HepG2 (cell line): ENCODE measurements around the gene INAFM1. TPM values are rescaled to one million over a fixed set of nuclear protein-coding genes. Genes with fewer than 3 reads are reported as not detected.

Experiments
- ATAC-seq: fragments of 200-7000 bp; cut with Tn5 transposase; 3 replicates; pipeline ENCODE4 v1.9.1; 2020; ENCODE audit warnings: mild to moderate bottlenecking, moderate library complexity
- BruUV-seq: library from RNA; stranded (reverse); fragments of 400-500 nt; replicated peaks from 2 replicates; lab custom pipeline; 2021; lab: Mats Ljungman, UMichigan
- CTCF ChIA-PET: fragments of 300-600 bp; formaldehyde crosslinking; extraction: SDS; loops from one replicate; lab custom pipeline; 2021; ENCODE audit warnings: low total read pairs, inconsistent platforms, low intra/inter-chr PET ratio; lab: Yijun Ruan, JAX
- POLR2A ChIA-PET: fragments of 350-600 bp; sonication (Branson Sonifier 250); formaldehyde crosslinking; loops from one replicate; lab custom pipeline; 2020; ENCODE audit warnings: antibody characterized with exemption, inconsistent platforms; lab: Yijun Ruan, JAX
- DNase-seq: peaks from one replicate; pipeline ENCODE4 v3.0.0-alpha.2; 2015; ENCODE audit warnings: low spot score
- FAIRE-seq: peaks from 3 replicates; lab custom pipeline; 2011; peaks lifted over from hg19 to GRCh38; lab: Jason Lieb, UNC
- H2AFZ ChIP-seq: one replicate; pipeline ENCODE4 v1.6.1; 2011; ENCODE audit warnings: low read length, inconsistent platforms
- H3K27ac ChIP-seq: fragments of 300-600 bp; 3 replicates; pipeline ENCODE4 v1.8.0; 2011; ENCODE audit warnings: mixed run types, mild to moderate bottlenecking, mixed read lengths, low read length, inconsistent platforms; ENCODE audit not compliant: insufficient read depth; ENCODE audit errors: extremely low read length
- H3K27me3 ChIP-seq, 2 experiments: fragments of 200-600 bp in 1 of 2; 2 replicates in 1 of 2; 3 replicates in 1 of 2; pipeline versions ENCODE4 v1.6.0 to v1.8.0; 2011; ENCODE audit warnings: low read length in 2 of 2, mild to moderate bottlenecking in 2 of 2, moderate library complexity in 2 of 2, inconsistent platforms in 1 of 2; ENCODE audit not compliant: insufficient read depth in 2 of 2, control insufficient read depth in 1 of 2
- H3K36me3 ChIP-seq, 2 experiments: fragments of 200-600 bp in 1 of 2; replicated peaks in 1 of 2; 2 replicates in 1 of 2; 3 replicates in 1 of 2; pipeline versions ENCODE4 v1.5.1 to v1.8.0; 2011; ENCODE audit warnings: low read length in 2 of 2, inconsistent platforms in 1 of 2; ENCODE audit not compliant: insufficient read depth in 2 of 2, control insufficient read depth in 1 of 2
- H3K4me1 ChIP-seq: 2 replicates; pipeline ENCODE4 v1.5.1; 2012; ENCODE audit warnings: low read length, inconsistent platforms; ENCODE audit not compliant: insufficient read depth
- H3K4me2 ChIP-seq: 2 replicates; pipeline ENCODE4 v1.6.0; 2011; ENCODE audit warnings: low read depth, low read length, inconsistent platforms
- H3K4me3 ChIP-seq, 3 experiments: fragments of 200-600 bp in 1 of 3; sonication (generic), shearing (Covaris generic) in 1 of 3; replicated peaks in 1 of 3; 2 replicates each; pipeline ENCODE4 v1.5.1; 2011 to 2016; ENCODE audit warnings: low read length in 3 of 3, inconsistent platforms in 2 of 3, low read depth in 2 of 3, mild to moderate bottlenecking in 2 of 3, control low read depth in 1 of 3, mixed read lengths in 1 of 3; ENCODE audit not compliant: insufficient read depth in 1 of 3
- H3K79me2 ChIP-seq: one replicate; pipeline ENCODE4 v1.6.1; 2011; ENCODE audit warnings: low read length, inconsistent platforms; ENCODE audit not compliant: insufficient read depth
- H3K9ac ChIP-seq: 2 replicates; pipeline ENCODE4 v1.6.0; 2011; ENCODE audit warnings: mild to moderate bottlenecking, low read depth, low read length, inconsistent platforms; ENCODE audit not compliant: insufficient read depth
- H3K9me3 ChIP-seq: 2 replicates; pipeline ENCODE4 v1.5.1; 2012; ENCODE audit warnings: mild to moderate bottlenecking, low read length
- H4K20me1 ChIP-seq: 2 replicates; pipeline ENCODE4 v1.6.0; 2011; ENCODE audit warnings: inconsistent platforms, mild to moderate bottlenecking, low read length, moderate library complexity; ENCODE audit not compliant: insufficient read depth
- RAD51 ChIP-seq: fragments of 450-650 bp; IDR thresholded peaks from 2 replicates; pipeline ENCODE4 v1.6.1; 2016; ENCODE audit warnings: borderline replicate concordance
- ZFP36L1 ChIP-seq: sonication (generic); formaldehyde crosslinking; IDR thresholded peaks from 2 replicates; pipeline ENCODE4 v1.8.0; 2022; ENCODE audit warnings: mild to moderate bottlenecking, missing genetic modification reagents, moderate library complexity
- WGBS: methylation state at CpG from one replicate; pipeline ENCODE4 v1.1.6; 2017; ENCODE audit warnings: low lambda C conversion rate; 5-methylcytosine and 5-hydroxymethylcytosine counted together
- in situ Hi-C: cut with HindIII; loops from 2 replicates; pipeline ENCODE4 v1.10.0; 2017; ENCODE audit warnings: low pct_unique_long_range_greater_than_20kb; ENCODE audit not compliant: extremely low pct_ligation_motif_present
- intact Hi-C: fragments of 100-400 bp; cut with micrococcal nuclease; formaldehyde crosslinking; loops from one replicate; pipeline ENCODE4 v1.10.0; 2022; ENCODE audit not compliant: unreplicated experiment
- microRNA counts: library from miRNA; unstranded; fragments of <30 nt; microRNA quantifications from one replicate; lab custom pipeline; 2015
- microRNA-seq: library from miRNA; unstranded; fragments of <30 nt; microRNA quantifications from one replicate; pipeline ENCODE4, GENCODE V29; 2020
- polyA plus RNA-seq, 8 experiments: library from polyadenylated mRNA; depleted of rRNA in 3 of 8; stranded (reverse) in 7 of 8; unstranded in 1 of 8; fragments of >200 nt; fragmentation: Illumina TruSeq in 4 of 8; extraction: Trizol in 4 of 8; gene quantifications; 2 replicates each; pipeline versions ENCODE4 v1.2.1 to v1.2.3, GENCODE V29; 2011 to 2016; ENCODE audit warnings: low read depth in 4 of 8, missing spikeins in 1 of 8, mixed read lengths in 1 of 8; ENCODE audit not compliant: insufficient read depth in 1 of 8
- small RNA-seq, 3 experiments: library from RNA; depleted of rRNA; stranded (forward); fragments of <200 nt; gene quantifications; one replicate each; pipeline ENCODE3, GENCODE V24; 2012; ENCODE audit warnings: low read depth in 2 of 3, low replicate concordance in 1 of 3; ENCODE audit not compliant: insufficient read length in 3 of 3, insufficient read depth in 2 of 3
- total RNA-seq, 5 experiments: library from RNA; depleted of rRNA; stranded (reverse); fragments of >200 nt; fragmentation: Illumina TruSeq; extraction: Trizol; gene quantifications; 2 replicates each; pipeline ENCODE4 v1.2.3, GENCODE V29; 2016; ENCODE audit warnings: low read depth in 1 of 5
- TF ChIP-seq, protein P1 (sequence below): fragments of 450-650 bp; IDR thresholded peaks from 2 replicates; pipeline ENCODE4 v1.6.1; 2017; ENCODE audit warnings: mild to moderate bottlenecking

The INAFM1 gene
- total and polyA plus RNA-seq, 2 of the 13 experiments (the other 11 are each of a cell fraction or from before 2014, with no cell fraction given), result 0.88 to 1.9 TPM

DNA sequence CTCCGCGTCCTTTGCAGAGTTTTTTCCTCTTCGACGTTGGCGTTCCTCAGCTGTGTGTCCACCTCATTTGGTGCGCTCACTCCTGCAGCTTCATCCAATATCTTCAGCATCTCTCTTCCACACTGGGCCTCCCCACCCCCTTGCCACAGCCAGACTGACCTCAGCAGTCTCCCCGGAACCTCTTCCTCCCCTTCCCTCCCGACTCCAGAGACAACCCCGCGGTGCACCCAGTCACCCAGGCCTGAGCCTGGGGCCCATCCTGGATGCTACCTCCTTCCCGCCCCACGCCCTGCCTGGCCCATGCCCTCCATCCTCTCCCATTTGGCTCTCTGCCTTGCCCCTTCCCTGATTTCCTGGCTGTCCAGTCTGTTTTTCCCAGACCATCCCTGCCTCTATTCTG, 49.2 kb downstream of the INAFM1 start (continued):
- TF ChIP-seq, protein P1, sequence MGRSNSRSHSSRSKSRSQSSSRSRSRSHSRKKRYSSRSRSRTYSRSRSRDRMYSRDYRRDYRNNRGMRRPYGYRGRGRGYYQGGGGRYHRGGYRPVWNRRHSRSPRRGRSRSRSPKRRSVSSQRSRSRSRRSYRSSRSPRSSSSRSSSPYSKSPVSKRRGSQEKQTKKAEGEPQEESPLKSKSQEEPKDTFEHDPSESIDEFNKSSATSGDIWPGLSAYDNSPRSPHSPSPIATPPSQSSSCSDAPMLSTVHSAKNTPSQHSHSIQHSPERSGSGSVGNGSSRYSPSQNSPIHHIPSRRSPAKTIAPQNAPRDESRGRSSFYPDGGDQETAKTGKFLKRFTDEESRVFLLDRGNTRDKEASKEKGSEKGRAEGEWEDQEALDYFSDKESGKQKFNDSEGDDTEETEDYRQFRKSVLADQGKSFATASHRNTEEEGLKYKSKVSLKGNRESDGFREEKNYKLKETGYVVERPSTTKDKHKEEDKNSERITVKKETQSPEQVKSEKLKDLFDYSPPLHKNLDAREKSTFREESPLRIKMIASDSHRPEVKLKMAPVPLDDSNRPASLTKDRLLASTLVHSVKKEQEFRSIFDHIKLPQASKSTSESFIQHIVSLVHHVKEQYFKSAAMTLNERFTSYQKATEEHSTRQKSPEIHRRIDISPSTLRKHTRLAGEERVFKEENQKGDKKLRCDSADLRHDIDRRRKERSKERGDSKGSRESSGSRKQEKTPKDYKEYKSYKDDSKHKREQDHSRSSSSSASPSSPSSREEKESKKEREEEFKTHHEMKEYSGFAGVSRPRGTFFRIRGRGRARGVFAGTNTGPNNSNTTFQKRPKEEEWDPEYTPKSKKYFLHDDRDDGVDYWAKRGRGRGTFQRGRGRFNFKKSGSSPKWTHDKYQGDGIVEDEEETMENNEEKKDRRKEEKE, result no peak

DNA sequence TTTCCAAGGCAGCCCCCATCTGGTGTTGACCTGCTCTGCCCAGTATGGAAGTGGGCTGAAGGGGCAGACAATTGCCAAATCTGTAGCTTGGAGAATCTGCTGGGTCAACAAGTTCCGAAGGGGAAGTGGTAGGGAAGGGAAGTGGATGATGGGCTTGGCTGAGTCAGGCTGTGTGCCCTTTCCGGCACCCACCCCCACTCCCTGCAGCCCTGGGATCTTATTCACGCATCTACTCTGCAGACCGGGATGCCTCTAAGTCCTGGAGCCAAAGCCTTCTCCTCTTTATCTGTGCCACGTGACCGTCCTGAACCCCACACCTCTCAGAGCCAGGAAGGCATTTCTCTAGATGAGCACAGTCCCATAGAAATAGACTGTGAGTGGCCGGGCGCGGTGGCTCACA, 49.8 kb downstream of the INAFM1 start:
- 0 out of 2 replicates have a peak, but pooled peaks cover 8% of the 10 kb centered on the region for H3K4me1 ChIP-seq
- H3K27ac ChIP-seq, result no peak overlapping the region
- H4K20me1 ChIP-seq, result no peaks in the 10 kb centered on the region
- DNase-seq (no peak), ATAC-seq (no peak), FAIRE-seq (no peak)
- no peaks in the 10 kb centered on the region for H3K79me2 ChIP-seq
- ChIA-PET CTCF (no interaction called here), POLR2A (no interaction called here)
- H3K27me3 ChIP-seq, result peaks cover 3 to 7% of the 10 kb centered on the region in 2 experiments; a peak in 1 of 5 replicates
- BruUV-seq, result no TSS peak
- intact Hi-C loops, result no loop called here
- no peak overlapping the region for H3K9ac ChIP-seq
- no peak overlapping the region for H3K4me2 ChIP-seq
- 14% methylated on average over 5 of the region's 9 CpGs for WGBS
- no peak for TF ChIP-seq ZFP36L1 (CRISPR knock-in tag)
- 0 out of 2 replicates have a peak, but pooled peaks have one; percentile 4 for TF ChIP-seq RAD51
- in situ Hi-C loops, result no loop called here
- no peaks in the 10 kb centered on the region for H3K9me3 ChIP-seq
- H2AFZ ChIP-seq, result no peak overlapping the region
- no peak overlapping the region for H3K4me3 ChIP-seq
- no peaks in the 10 kb centered on the region for H3K36me3 ChIP-seq

MicroRNAs within 50 kb of the gene (microRNA counts, 767-probe panel; counts per million panel counts)
- not detected for microRNA hsa-miR-3190-5p (lab: Ali Mortazavi, UCI)

Small RNAs within 50 kb of the gene (microRNA-seq; reads per million reads assigned to microRNA genes)
- gene MIR3190 (not detected), gene MIR3191 (not detected)

Small RNAs within 50 kb of the gene (small RNA-seq; reads per million reads assigned to genes)
- gene MIR3190, result 0 reads per million in 3 experiments

Other genes with a start within 250 kb of the INAFM1 start
- 18.0 and 26.7 TPM in 2 replicates for gene TMEM160, start 226.3 kb upstream of the INAFM1 start, total RNA-seq (2016; rRNA removed; fragmentation: Illumina TruSeq; extraction: Trizol)
- gene TMEM160, start 226.3 kb upstream of the INAFM1 start, polyA plus RNA-seq (2011; rRNA removed), result 5.2 and 7.0 TPM in 2 replicates
- gene ZC3H4, start 161.1 kb upstream of the INAFM1 start, total RNA-seq (2016; rRNA removed; fragmentation: Illumina TruSeq; extraction: Trizol), result 10.7 and 11.2 TPM in 2 replicates
- gene ZC3H4, start 161.1 kb upstream of the INAFM1 start, polyA plus RNA-seq (2011; rRNA removed), result 1.8 and 2.7 TPM in 2 replicates
- 197 and 250 TPM in 2 replicates for gene SAE1, start 144.1 kb upstream of the INAFM1 start, total RNA-seq (2016; rRNA removed; fragmentation: Illumina TruSeq; extraction: Trizol)
- gene SAE1, start 144.1 kb upstream of the INAFM1 start, polyA plus RNA-seq (2011; rRNA removed), result 73.2 and 87.6 TPM in 2 replicates
- 5.8 and 8.8 TPM in 2 replicates for gene BBC3, start 43.7 kb upstream of the INAFM1 start, total RNA-seq (2016; rRNA removed; fragmentation: Illumina TruSeq; extraction: Trizol)
- 6.1 and 11.1 TPM in 2 replicates for gene BBC3, start 43.7 kb upstream of the INAFM1 start, polyA plus RNA-seq (2011; rRNA removed)
- gene CCDC9, start 18.4 kb upstream of the INAFM1 start, total RNA-seq (2016; rRNA removed; fragmentation: Illumina TruSeq; extraction: Trizol), result 5.9 and 6.3 TPM in 2 replicates
- gene CCDC9, start 18.4 kb upstream of the INAFM1 start, polyA plus RNA-seq (2011; rRNA removed), result 2.9 and 3.0 TPM in 2 replicates
- gene C5AR1, start 35.0 kb downstream of the INAFM1 start, total RNA-seq (2016; rRNA removed; fragmentation: Illumina TruSeq; extraction: Trizol), result 0.07 TPM in 1 of 2 replicates, not detected in the other
- 1.6 and 3.9 TPM in 2 replicates for gene C5AR1, start 35.0 kb downstream of the INAFM1 start, polyA plus RNA-seq (2011; rRNA removed)
- 0.09 TPM in 1 of 2 replicates, not detected in the other for gene C5AR2, start 57.3 kb downstream of the INAFM1 start, total RNA-seq (2016; rRNA removed; fragmentation: Illumina TruSeq; extraction: Trizol)
- gene C5AR2, start 57.3 kb downstream of the INAFM1 start, polyA plus RNA-seq (2011; rRNA removed), result 0.24 and 0.26 TPM in 2 replicates
- gene DHX34, start 74.4 kb downstream of the INAFM1 start, total RNA-seq (2016; rRNA removed; fragmentation: Illumina TruSeq; extraction: Trizol), result 8.0 and 12.0 TPM in 2 replicates
- gene DHX34, start 74.4 kb downstream of the INAFM1 start, polyA plus RNA-seq (2011; rRNA removed), result 9.2 and 12.5 TPM in 2 replicates
- 0.09 and 1.2 TPM in 2 replicates for gene MEIS3, start 144.6 kb downstream of the INAFM1 start, total RNA-seq (2016; rRNA removed; fragmentation: Illumina TruSeq; extraction: Trizol)
- 0.70 and 0.94 TPM in 2 replicates for gene MEIS3, start 144.6 kb downstream of the INAFM1 start, polyA plus RNA-seq (2011; rRNA removed)
- gene SLC8A2, start 197.0 kb downstream of the INAFM1 start, total RNA-seq (2016; rRNA removed; fragmentation: Illumina TruSeq; extraction: Trizol), result 0.02 TPM in 1 of 2 replicates, not detected in the other
- gene SLC8A2, start 197.0 kb downstream of the INAFM1 start, polyA plus RNA-seq (2011; rRNA removed), result 0.09 TPM in 1 of 2 replicates, not detected in the other
- gene KPTN, start 209.3 kb downstream of the INAFM1 start, total RNA-seq (2016; rRNA removed; fragmentation: Illumina TruSeq; extraction: Trizol), result 8.4 and 9.1 TPM in 2 replicates
- 13.3 and 17.6 TPM in 2 replicates for gene KPTN, start 209.3 kb downstream of the INAFM1 start, polyA plus RNA-seq (2011; rRNA removed)
- gene NAPA, start 240.2 kb downstream of the INAFM1 start, total RNA-seq (2016; rRNA removed; fragmentation: Illumina TruSeq; extraction: Trizol), result 32.6 and 36.5 TPM in 2 replicates
- 65.9 and 74.4 TPM in 2 replicates for gene NAPA, start 240.2 kb downstream of the INAFM1 start, polyA plus RNA-seq (2011; rRNA removed)